ENCODE data around the gene FOXL1.

DNA sequence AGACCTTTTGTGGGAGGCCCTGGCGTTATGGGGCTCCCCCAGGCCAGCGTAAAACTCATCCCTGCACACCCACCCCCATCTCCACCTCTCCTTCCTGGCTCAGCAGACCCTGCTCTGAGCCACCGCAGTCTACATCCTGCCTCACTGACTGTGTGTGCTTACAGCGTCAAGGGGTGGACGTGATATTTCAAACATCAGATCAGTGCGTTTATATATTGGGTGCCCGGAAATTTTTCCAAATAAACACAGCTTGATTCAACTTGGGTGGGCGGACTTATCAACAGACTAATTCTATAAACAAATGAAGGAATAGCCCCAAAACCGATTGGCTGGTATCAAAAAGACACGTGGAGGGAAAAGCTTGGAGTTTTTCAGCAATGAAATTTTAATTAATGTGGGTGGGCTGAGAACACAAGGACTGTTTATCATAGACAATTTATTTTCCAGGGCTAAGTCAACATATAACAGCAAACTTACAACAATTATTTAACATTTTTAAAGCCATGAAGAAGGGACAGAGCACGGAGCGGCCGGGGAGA lies at the start of gene FOXL1:
- TF ChIP-seq, protein P1, sequence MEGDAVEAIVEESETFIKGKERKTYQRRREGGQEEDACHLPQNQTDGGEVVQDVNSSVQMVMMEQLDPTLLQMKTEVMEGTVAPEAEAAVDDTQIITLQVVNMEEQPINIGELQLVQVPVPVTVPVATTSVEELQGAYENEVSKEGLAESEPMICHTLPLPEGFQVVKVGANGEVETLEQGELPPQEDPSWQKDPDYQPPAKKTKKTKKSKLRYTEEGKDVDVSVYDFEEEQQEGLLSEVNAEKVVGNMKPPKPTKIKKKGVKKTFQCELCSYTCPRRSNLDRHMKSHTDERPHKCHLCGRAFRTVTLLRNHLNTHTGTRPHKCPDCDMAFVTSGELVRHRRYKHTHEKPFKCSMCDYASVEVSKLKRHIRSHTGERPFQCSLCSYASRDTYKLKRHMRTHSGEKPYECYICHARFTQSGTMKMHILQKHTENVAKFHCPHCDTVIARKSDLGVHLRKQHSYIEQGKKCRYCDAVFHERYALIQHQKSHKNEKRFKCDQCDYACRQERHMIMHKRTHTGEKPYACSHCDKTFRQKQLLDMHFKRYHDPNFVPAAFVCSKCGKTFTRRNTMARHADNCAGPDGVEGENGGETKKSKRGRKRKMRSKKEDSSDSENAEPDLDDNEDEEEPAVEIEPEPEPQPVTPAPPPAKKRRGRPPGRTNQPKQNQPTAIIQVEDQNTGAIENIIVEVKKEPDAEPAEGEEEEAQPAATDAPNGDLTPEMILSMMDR (IDR thresholded peaks at IDR 0.05): no peak
- TF ChIP-seq POLR2A (IDR thresholded peaks at IDR 0.05): no peak

All from uterus (tissue), 2 donors.